WTC11 (cell line): ENCODE results near the gene ZNF366. TPM values are rescaled to one million over a fixed set of nuclear protein-coding genes. Genes with fewer than 3 reads are reported as not detected.

Source experiments
- ATAC-seq: fragments of 200-7000 bp; cut with Tn5 transposase; 2 replicates; pipeline ENCODE4 v1.10.0; 2021; ENCODE audit warnings: mild to moderate bottlenecking, moderate library complexity
- CTCF ChIA-PET: fragments of 300-600 bp; sonication (Branson Sonifier 250); formaldehyde crosslinking; loops from one replicate; lab custom pipeline; 2021; ENCODE audit warnings: antibody characterized with exemption; lab: Charles Lee
- POLR2A ChIA-PET: fragments of 350-600 bp; sonication (Branson Sonifier 250); formaldehyde crosslinking; loops from one replicate; lab custom pipeline; 2021; ENCODE audit warnings: antibody characterized with exemption; lab: Charles Lee
- DNase-seq: peaks from one replicate; pipeline ENCODE4 v3.0.0; 2021; ENCODE audit warnings: low spot score
- H3K27ac Mint-ChIP-seq: 2 replicates; pipeline ENCODE4 v1.8.0; 2021; ENCODE audit warnings: mixed read lengths
- H3K27me3 Mint-ChIP-seq: 2 replicates; pipeline ENCODE4 v1.8.0; 2021; ENCODE audit warnings: low read depth, mild to moderate bottlenecking, moderate library complexity, mixed read lengths
- H3K36me3 Mint-ChIP-seq: 2 replicates; pipeline ENCODE4 v1.8.0; 2021; ENCODE audit warnings: mixed read lengths
- H3K4me1 Mint-ChIP-seq: 2 replicates; pipeline ENCODE4 v1.8.0; 2022; ENCODE audit warnings: mixed read lengths
- H3K4me3 Mint-ChIP-seq: 2 replicates; pipeline ENCODE4 v1.8.0; 2021; ENCODE audit warnings: mild to moderate bottlenecking, moderate library complexity, mixed read lengths
- H3K9me3 Mint-ChIP-seq: 2 replicates; pipeline ENCODE4 v1.8.0; 2021; ENCODE audit warnings: mixed read lengths
- FOXJ3 ChIP-seq: sonication (generic); formaldehyde crosslinking; IDR thresholded peaks from 2 replicates; pipeline ENCODE4 v1.9.0; 2021; ENCODE audit warnings: missing genetic modification reagents, mild to moderate bottlenecking, borderline replicate concordance
- KAT7 ChIP-seq: sonication (generic); formaldehyde crosslinking; IDR thresholded peaks from 2 replicates; pipeline ENCODE4 v1.8.1; 2023; ENCODE audit warnings: missing genetic modification reagents, mild to moderate bottlenecking, borderline replicate concordance
- MXD4 ChIP-seq: fragments of 250-450 bp; sonication (Bioruptor Pico); IDR thresholded peaks from 2 replicates; pipeline ENCODE4 v1.8.0; 2021; ENCODE audit warnings: mild to moderate bottlenecking, moderate library complexity, borderline replicate concordance
- MYBL2 ChIP-seq: sonication (generic); formaldehyde crosslinking; IDR thresholded peaks from 2 replicates; pipeline ENCODE4 v1.8.1; 2023; ENCODE audit warnings: mild to moderate bottlenecking, moderate library complexity, missing genetic modification reagents
- NR3C1 ChIP-seq: sonication (generic); formaldehyde crosslinking; conservative IDR thresholded peaks from 2 replicates; pipeline ENCODE4 v1.8.1; 2023; ENCODE audit warnings: low read depth, mild to moderate bottlenecking, missing genetic modification reagents
- SMAD3 ChIP-seq: sonication (generic); formaldehyde crosslinking; IDR thresholded peaks from 2 replicates; pipeline ENCODE4 v1.8.0; 2022; ENCODE audit warnings: missing genetic modification reagents, mild to moderate bottlenecking, borderline replicate concordance
- SMAD4 ChIP-seq: sonication (generic); formaldehyde crosslinking; IDR thresholded peaks from 2 replicates; pipeline ENCODE4 v1.8.0; 2022; ENCODE audit warnings: mild to moderate bottlenecking, missing genetic modification reagents
- TEAD4 ChIP-seq: sonication (generic); formaldehyde crosslinking; IDR thresholded peaks from 2 replicates; pipeline ENCODE4 v1.8.0; 2022; ENCODE audit warnings: mild to moderate bottlenecking, missing genetic modification reagents
- ZNF219 ChIP-seq: sonication (generic); formaldehyde crosslinking; IDR thresholded peaks from 2 replicates; pipeline ENCODE4 v1.8.0; 2023; ENCODE audit warnings: missing genetic modification reagents, mild to moderate bottlenecking, borderline replicate concordance
- ZNF232 ChIP-seq: sonication (generic); formaldehyde crosslinking; IDR thresholded peaks from 2 replicates; pipeline ENCODE4 v1.8.0; 2022; ENCODE audit warnings: mild to moderate bottlenecking, missing genetic modification reagents
- ZNF416 ChIP-seq: fragments of 250-450 bp; sonication (Bioruptor Pico); IDR thresholded peaks from 2 replicates; pipeline ENCODE4 v1.9.0; 2021; ENCODE audit warnings: mild to moderate bottlenecking, inconsistent platforms
- total RNA-seq: library from RNA; stranded (reverse); gene quantifications from 3 replicates; pipeline ENCODE4 v1.2.3, GENCODE V29; 2021
- TF ChIP-seq, protein P1 (sequence below): sonication (generic); formaldehyde crosslinking; IDR thresholded peaks from 2 replicates; pipeline ENCODE4 v1.8.1; 2022; ENCODE audit warnings: missing genetic modification reagents, borderline replicate concordance
- TF ChIP-seq, protein P2 (sequence below): sonication (generic); formaldehyde crosslinking; IDR thresholded peaks from 2 replicates; pipeline ENCODE4 v1.8.0; 2022; ENCODE audit warnings: missing genetic modification reagents
- TF ChIP-seq, protein P3 (sequence below): sonication (generic); formaldehyde crosslinking; IDR thresholded peaks from 2 replicates; pipeline ENCODE4 v1.8.1; 2022; ENCODE audit warnings: low read depth, missing genetic modification reagents, borderline replicate concordance
- TF ChIP-seq, protein P4 (sequence below): sonication (generic); formaldehyde crosslinking; IDR thresholded peaks from 2 replicates; pipeline ENCODE4 v1.8.0; 2023; ENCODE audit warnings: missing genetic modification reagents
- TF ChIP-seq, protein P5 (sequence below): fragments of 250-450 bp; sonication (Bioruptor Pico); IDR thresholded peaks from 2 replicates; pipeline ENCODE4 v1.9.0; 2021; ENCODE audit warnings: mild to moderate bottlenecking, borderline replicate concordance
- TF ChIP-seq, protein P6 (sequence below): fragments of 250-450 bp; sonication (Bioruptor Pico); IDR thresholded peaks from 2 replicates; pipeline ENCODE4 v2.1.2; 2022; ENCODE audit warnings: mild to moderate bottlenecking, moderate library complexity

ZNF366 gene
- total RNA-seq, 1 experiment from 2014 or later: not detected

DNA sequence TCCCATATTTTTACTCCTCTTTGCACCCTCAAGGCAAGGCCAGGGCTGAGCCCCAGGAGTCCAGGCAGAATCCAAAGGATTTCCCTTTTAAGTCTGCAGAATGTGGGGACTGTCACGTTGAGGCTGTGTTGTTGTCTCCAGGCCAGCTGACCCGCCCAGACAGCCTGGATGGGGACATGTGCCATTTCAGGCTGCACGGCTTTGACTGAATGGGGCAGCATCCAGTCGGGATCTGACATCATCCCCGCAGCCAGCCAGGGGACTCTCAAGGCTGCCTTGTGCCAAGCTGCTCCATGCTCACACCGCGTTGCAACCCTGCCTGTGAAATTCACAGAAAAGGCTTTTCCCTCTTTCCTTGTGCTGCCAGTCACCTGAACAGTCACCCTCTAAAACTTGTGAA lies 2.2 kb upstream of the ZNF366 start:
- peaks cover 50% of the 10 kb centered on the region for H3K4me1 Mint-ChIP-seq
- H3K27me3 Mint-ChIP-seq: no peaks in the 10 kb centered on the region
- no peaks in the 10 kb centered on the region for H3K9me3 Mint-ChIP-seq
- ChIA-PET CTCF (no interaction called here), POLR2A (no interaction called here)
- H3K27ac Mint-ChIP-seq: no peak overlapping the region
- ATAC-seq (no peak), DNase-seq (no peak)
- no peak overlapping the region for H3K4me3 Mint-ChIP-seq
- no peaks in the 10 kb centered on the region for H3K36me3 Mint-ChIP-seq
- TF ChIP-seq NR3C1 (CRISPR knock-in tag): no peak
- TF ChIP-seq, protein P1, sequence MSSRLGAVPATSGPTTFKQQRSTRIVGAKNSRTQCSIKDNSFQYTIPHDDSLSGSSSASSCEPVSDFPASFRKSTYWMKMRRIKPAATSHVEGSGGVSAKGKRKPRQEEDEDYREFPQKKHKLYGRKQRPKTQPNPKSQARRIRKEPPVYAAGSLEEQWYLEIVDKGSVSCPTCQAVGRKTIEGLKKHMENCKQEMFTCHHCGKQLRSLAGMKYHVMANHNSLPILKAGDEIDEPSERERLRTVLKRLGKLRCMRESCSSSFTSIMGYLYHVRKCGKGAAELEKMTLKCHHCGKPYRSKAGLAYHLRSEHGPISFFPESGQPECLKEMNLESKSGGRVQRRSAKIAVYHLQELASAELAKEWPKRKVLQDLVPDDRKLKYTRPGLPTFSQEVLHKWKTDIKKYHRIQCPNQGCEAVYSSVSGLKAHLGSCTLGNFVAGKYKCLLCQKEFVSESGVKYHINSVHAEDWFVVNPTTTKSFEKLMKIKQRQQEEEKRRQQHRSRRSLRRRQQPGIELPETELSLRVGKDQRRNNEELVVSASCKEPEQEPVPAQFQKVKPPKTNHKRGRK: no peak
- no peak for TF ChIP-seq ZNF219 (CRISPR knock-in tag)
- TF ChIP-seq, protein P2, sequence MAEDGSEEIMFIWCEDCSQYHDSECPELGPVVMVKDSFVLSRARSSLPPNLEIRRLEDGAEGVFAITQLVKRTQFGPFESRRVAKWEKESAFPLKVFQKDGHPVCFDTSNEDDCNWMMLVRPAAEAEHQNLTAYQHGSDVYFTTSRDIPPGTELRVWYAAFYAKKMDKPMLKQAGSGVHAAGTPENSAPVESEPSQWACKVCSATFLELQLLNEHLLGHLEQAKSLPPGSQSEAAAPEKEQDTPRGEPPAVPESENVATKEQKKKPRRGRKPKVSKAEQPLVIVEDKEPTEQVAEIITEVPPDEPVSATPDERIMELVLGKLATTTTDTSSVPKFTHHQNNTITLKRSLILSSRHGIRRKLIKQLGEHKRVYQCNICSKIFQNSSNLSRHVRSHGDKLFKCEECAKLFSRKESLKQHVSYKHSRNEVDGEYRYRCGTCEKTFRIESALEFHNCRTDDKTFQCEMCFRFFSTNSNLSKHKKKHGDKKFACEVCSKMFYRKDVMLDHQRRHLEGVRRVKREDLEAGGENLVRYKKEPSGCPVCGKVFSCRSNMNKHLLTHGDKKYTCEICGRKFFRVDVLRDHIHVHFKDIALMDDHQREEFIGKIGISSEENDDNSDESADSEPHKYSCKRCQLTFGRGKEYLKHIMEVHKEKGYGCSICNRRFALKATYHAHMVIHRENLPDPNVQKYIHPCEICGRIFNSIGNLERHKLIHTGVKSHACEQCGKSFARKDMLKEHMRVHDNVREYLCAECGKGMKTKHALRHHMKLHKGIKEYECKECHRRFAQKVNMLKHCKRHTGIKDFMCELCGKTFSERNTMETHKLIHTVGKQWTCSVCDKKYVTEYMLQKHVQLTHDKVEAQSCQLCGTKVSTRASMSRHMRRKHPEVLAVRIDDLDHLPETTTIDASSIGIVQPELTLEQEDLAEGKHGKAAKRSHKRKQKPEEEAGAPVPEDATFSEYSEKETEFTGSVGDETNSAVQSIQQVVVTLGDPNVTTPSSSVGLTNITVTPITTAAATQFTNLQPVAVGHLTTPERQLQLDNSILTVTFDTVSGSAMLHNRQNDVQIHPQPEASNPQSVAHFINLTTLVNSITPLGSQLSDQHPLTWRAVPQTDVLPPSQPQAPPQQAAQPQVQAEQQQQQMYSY (CRISPR knock-in tag): no peak
- no peak for TF ChIP-seq SMAD3 (CRISPR knock-in tag)
- TF ChIP-seq, protein P3, sequence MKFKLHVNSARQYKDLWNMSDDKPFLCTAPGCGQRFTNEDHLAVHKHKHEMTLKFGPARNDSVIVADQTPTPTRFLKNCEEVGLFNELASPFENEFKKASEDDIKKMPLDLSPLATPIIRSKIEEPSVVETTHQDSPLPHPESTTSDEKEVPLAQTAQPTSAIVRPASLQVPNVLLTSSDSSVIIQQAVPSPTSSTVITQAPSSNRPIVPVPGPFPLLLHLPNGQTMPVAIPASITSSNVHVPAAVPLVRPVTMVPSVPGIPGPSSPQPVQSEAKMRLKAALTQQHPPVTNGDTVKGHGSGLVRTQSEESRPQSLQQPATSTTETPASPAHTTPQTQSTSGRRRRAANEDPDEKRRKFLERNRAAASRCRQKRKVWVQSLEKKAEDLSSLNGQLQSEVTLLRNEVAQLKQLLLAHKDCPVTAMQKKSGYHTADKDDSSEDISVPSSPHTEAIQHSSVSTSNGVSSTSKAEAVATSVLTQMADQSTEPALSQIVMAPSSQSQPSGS (CRISPR knock-in tag): no peak
- TF ChIP-seq, protein P4, sequence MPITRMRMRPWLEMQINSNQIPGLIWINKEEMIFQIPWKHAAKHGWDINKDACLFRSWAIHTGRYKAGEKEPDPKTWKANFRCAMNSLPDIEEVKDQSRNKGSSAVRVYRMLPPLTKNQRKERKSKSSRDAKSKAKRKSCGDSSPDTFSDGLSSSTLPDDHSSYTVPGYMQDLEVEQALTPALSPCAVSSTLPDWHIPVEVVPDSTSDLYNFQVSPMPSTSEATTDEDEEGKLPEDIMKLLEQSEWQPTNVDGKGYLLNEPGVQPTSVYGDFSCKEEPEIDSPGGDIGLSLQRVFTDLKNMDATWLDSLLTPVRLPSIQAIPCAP (CRISPR knock-in tag): no peak

DNA sequence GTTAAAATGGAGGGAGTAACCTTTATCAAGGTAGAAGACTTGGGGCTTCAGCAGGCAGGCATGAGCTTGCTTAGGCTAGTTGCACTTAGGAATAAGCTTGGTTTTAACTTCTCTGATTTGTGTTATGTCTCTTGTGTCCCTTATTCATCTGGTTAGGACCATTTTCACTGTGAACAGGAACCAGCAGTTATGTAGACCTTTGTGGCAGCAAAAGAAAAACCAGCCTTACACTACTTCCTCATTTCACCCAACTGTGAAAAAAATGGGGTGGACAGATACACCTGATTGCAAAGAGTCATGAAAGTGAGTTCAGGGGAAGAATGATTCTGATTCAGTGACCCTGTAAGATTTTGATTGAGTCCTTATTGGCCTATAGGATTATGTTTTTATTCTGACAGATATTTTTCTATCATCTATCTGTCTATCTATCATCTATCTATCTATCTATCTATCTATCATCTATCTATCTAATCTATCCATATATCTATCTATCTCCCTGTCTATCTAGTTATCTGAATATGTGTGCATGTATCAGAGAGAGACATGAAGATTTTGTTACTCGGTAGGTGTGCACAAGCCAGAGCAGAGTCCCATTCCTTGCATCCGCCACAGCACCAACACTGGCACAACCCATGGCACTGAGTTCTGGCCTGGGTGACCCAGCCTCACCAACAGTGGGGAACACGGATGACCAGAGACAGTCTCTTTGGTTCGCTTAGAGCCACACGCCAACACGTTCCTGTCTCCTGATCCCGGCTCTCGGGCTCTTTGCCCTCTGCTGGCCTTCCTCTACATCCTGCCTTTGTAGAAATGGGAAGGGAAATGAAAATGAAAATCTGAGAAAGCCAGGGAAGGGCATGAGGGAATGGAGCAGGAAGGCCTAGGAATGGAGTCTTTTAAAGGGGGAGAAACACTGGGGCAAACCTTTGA lies 1.3 kb upstream of the ZNF366 start:
- Mint-ChIP-seq H3K27me3 (no peaks in the 10 kb centered on the region), H3K4me1 (peaks cover 49% of the 10 kb centered on the region), H3K27ac (no peak overlapping the region), H3K4me3 (no peak overlapping the region), H3K36me3 (no peaks in the 10 kb centered on the region), H3K9me3 (no peaks in the 10 kb centered on the region)
- peak; percentile 32; the same call in 1 of the 2 replicates for ATAC-seq
- ChIA-PET CTCF (no interaction called here), POLR2A (no interaction called here)
- DNase-seq: no peak
- TF ChIP-seq, protein P1: no peak
- TF ChIP-seq, protein P5, sequence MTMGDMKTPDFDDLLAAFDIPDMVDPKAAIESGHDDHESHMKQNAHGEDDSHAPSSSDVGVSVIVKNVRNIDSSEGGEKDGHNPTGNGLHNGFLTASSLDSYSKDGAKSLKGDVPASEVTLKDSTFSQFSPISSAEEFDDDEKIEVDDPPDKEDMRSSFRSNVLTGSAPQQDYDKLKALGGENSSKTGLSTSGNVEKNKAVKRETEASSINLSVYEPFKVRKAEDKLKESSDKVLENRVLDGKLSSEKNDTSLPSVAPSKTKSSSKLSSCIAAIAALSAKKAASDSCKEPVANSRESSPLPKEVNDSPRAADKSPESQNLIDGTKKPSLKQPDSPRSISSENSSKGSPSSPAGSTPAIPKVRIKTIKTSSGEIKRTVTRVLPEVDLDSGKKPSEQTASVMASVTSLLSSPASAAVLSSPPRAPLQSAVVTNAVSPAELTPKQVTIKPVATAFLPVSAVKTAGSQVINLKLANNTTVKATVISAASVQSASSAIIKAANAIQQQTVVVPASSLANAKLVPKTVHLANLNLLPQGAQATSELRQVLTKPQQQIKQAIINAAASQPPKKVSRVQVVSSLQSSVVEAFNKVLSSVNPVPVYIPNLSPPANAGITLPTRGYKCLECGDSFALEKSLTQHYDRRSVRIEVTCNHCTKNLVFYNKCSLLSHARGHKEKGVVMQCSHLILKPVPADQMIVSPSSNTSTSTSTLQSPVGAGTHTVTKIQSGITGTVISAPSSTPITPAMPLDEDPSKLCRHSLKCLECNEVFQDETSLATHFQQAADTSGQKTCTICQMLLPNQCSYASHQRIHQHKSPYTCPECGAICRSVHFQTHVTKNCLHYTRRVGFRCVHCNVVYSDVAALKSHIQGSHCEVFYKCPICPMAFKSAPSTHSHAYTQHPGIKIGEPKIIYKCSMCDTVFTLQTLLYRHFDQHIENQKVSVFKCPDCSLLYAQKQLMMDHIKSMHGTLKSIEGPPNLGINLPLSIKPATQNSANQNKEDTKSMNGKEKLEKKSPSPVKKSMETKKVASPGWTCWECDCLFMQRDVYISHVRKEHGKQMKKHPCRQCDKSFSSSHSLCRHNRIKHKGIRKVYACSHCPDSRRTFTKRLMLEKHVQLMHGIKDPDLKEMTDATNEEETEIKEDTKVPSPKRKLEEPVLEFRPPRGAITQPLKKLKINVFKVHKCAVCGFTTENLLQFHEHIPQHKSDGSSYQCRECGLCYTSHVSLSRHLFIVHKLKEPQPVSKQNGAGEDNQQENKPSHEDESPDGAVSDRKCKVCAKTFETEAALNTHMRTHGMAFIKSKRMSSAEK: no peak
- TF ChIP-seq SMAD4 (CRISPR knock-in tag): no peak
- TF ChIP-seq MXD4 (CRISPR knock-in tag): no peak
- no peak for TF ChIP-seq KAT7 (CRISPR knock-in tag)
- TF ChIP-seq ZNF416 (CRISPR knock-in tag): no peak
- TF ChIP-seq, protein P6, sequence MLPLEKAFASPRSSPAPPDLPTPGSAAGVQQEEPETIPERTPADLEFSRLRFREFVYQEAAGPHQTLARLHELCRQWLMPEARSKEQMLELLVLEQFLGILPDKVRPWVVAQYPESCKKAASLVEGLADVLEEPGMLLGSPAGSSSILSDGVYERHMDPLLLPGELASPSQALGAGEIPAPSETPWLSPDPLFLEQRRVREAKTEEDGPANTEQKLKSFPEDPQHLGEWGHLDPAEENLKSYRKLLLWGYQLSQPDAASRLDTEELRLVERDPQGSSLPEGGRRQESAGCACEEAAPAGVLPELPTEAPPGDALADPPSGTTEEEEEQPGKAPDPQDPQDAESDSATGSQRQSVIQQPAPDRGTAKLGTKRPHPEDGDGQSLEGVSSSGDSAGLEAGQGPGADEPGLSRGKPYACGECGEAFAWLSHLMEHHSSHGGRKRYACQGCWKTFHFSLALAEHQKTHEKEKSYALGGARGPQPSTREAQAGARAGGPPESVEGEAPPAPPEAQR (CRISPR knock-in tag): no peak
- TF ChIP-seq MYBL2: no peak
- TF ChIP-seq ZNF232 (CRISPR knock-in tag): no peak
- TF ChIP-seq FOXJ3: no peak
- no peak for TF ChIP-seq TEAD4 (CRISPR knock-in tag)
